Ishikawa (cell line): Measurements from ENCODE around the gene ABCA9.

Experiments used
- CEBPB ChIP-seq: IDR thresholded peaks from 2 replicates; pipeline ENCODE4 v1.6.1; 2012
- CREB1 ChIP-seq: IDR thresholded peaks from 2 replicates; pipeline ENCODE4 v1.6.1; 2012; ENCODE audit warnings: low read depth
- EGR1 ChIP-seq: IDR thresholded peaks from 2 replicates; pipeline ENCODE4 v1.6.1; 2012
- EP300 ChIP-seq: IDR thresholded peaks from 2 replicates; pipeline ENCODE4 v1.6.1; 2012; ENCODE audit warnings: borderline replicate concordance
- FOXM1 ChIP-seq: IDR thresholded peaks from 2 replicates; pipeline ENCODE4 v1.6.1; 2012; ENCODE audit warnings: low read depth, borderline replicate concordance
- MAX ChIP-seq: IDR thresholded peaks from 2 replicates; pipeline ENCODE4 v1.6.1; 2012
- NFIC ChIP-seq: IDR thresholded peaks from 2 replicates; pipeline ENCODE4 v1.6.1; 2012
- RAD21 ChIP-seq: IDR thresholded peaks from 2 replicates; pipeline ENCODE4 v1.6.1; 2012; ENCODE audit warnings: low read depth
- REST ChIP-seq: IDR thresholded peaks from 2 replicates; pipeline ENCODE4 v1.6.1; 2012; ENCODE audit warnings: low read depth, mild to moderate bottlenecking
- TAF1 ChIP-seq: IDR thresholded peaks from 2 replicates; pipeline ENCODE4 v1.6.1; 2012; ENCODE audit warnings: low read depth, mild to moderate bottlenecking
- TCF12 ChIP-seq: IDR thresholded peaks from 2 replicates; pipeline ENCODE4 v1.6.1; 2012; ENCODE audit warnings: low read depth
- TEAD4 ChIP-seq: IDR thresholded peaks from 2 replicates; pipeline ENCODE4 v1.6.1; 2012
- USF1 ChIP-seq: IDR thresholded peaks from 2 replicates; pipeline ENCODE4 v1.6.1; 2012
- YY1 ChIP-seq: IDR thresholded peaks from 2 replicates; pipeline ENCODE4 v1.6.1; 2012; ENCODE audit warnings: low read depth
- ZBTB7A ChIP-seq: IDR thresholded peaks from 2 replicates; pipeline ENCODE4 v1.6.1; 2012; ENCODE audit warnings: low read depth

ABCA9 gene

GRCh38 chr17:68944435-68945035, 116.2 kb downstream of the ABCA9 start:
- TF ChIP-seq USF1 (no peak), TCF12 (no peak), REST (no peak), NFIC (no peak), TAF1 (no peak), FOXM1 (no peak), ZBTB7A (no peak), MAX (no peak), EGR1 (no peak), YY1 (no peak), CREB1 (no peak), EP300 (no peak), RAD21 (no peak), CEBPB (no peak), TEAD4 (no peak)

DNA sequence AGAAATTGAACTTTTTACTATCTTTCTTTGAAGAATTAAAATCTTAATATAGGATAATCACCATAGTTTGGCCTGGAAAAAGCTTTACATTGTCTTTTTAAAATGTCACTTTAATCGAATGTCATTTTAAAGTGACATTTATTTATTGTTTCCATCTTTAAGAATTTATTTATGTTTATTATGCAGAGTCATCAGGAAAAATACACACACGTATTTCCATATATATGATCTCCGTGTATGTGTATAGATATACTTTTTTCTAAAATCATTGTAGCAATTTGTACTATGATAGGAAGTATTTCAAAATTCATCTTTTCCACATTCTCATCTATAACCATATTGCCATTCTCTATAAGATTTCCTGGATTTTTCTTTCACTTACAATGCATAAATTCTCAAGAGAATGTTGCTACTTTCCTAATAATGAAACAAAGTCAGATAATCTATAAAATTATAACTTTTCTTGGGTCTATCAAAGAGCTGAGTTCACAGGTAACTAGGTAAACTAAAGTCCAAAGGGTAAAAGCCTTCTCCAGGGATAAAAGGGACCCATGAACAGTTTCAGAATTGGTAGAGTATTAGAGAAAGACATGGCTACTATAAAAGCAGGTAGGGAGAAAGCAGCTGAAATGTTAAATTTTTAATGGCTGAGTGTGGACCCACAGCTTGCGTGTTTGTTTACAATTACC, 117.5 kb downstream of the ABCA9 start:
- no peak for TF ChIP-seq REST
- no peak for TF ChIP-seq RAD21
- TF ChIP-seq FOXM1 = no peak
- no peak for TF ChIP-seq CREB1
- TF ChIP-seq EGR1 = no peak
- TF ChIP-seq TEAD4 = no peak
- TF ChIP-seq MAX = no peak

GRCh38 chr17:68942389-68942788, 118.3 kb downstream of the ABCA9 start:
- no peak for TF ChIP-seq TAF1
- no peak for TF ChIP-seq RAD21
- TF ChIP-seq YY1 = no peak
- TF ChIP-seq NFIC = no peak
- no peak for TF ChIP-seq REST
- no peak for TF ChIP-seq CREB1
- TF ChIP-seq USF1 = no peak
- TF ChIP-seq ZBTB7A = no peak
- TF ChIP-seq FOXM1 = no peak

GRCh38 chr17:68941761-68942160, 119.0 kb downstream of the ABCA9 start:
- TF ChIP-seq USF1 = no peak
- no peak for TF ChIP-seq TEAD4
- no peak for TF ChIP-seq NFIC
- TF ChIP-seq EGR1 = no peak
- no peak for TF ChIP-seq FOXM1
- TF ChIP-seq TCF12 = no peak
- TF ChIP-seq REST = no peak
- TF ChIP-seq MAX = no peak
- TF ChIP-seq YY1 = no peak
- TF ChIP-seq CEBPB = no peak
- no peak for TF ChIP-seq EP300
- TF ChIP-seq RAD21 = no peak
- TF ChIP-seq CREB1 = no peak
- TF ChIP-seq ZBTB7A = no peak
- no peak for TF ChIP-seq TAF1
